Stimulated activated CD4-positive, alpha-beta T cell treated with anti-CD3 and anti-CD28 coated beads, Interleukin-15, amount 100 ng/mL, for 24 hours (primary cell): ENCODE results near the gene IL4R.
"Not testable (repeated sequence)": the region's sequence is repeated elsewhere in the genome, so short reads cannot be mapped to it uniquely, and the experiment has no call there.

Experiments used
- DNase-seq: peaks from one replicate; pipeline ENCODE4 v3.0.0-alpha.2; 2020

IL4R gene

GRCh38 chr16:27316038-27316680 lies 2.4 kb downstream of the IL4R start:
- no peak for DNase-seq

- no peak for DNase-seq
These were observed 3.5 kb downstream of the IL4R start for GRCh38 chr16:27317320-27317719.

- peak; percentile 70 for DNase-seq
These were observed 4.1 kb downstream of the IL4R start for GRCh38 chr16:27317738-27318391.

DNA sequence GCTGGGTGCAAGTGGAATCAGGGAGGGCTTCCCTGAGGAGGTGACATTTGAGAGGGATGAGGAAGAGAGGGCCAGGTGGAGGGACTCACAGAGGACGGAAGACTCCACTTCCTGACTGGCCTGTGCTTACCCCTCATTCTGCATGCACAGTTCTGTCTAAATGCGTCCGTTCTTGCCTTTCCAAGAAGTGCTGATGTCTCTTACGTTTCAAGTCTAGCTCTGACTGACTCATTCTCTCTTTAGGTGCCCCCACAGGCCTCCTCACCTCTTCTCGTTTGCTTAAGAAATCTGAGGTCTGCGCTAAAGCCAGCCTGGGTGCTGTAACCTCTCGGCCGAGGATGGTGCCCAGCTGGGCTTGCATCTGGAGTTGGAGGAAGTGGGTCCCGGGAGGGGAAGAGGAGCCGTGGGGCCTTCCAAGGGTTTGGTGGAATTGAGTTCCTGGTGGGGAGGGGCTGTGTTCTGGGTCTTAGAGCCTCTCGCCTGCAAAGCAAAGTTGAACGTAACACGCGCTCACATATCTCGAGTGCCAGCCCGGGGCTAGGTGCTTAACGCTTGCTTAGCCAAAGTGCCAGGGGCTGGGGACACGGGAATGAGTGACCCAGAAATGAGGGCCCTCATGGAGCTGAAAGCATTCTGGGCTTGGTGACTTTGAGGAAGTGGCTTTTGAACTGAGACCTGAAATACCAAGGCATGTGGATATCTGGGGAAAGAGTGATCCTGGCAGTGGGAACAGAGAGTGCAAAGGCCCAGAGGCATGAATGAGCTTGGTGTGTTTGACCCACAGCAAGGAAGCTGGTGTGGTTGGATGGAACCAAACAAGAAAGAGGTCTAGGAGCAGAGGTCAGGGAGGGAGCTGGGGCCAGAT lies 4.8 kb downstream of the IL4R start:
- DNase-seq: peak; percentile 70

DNA sequence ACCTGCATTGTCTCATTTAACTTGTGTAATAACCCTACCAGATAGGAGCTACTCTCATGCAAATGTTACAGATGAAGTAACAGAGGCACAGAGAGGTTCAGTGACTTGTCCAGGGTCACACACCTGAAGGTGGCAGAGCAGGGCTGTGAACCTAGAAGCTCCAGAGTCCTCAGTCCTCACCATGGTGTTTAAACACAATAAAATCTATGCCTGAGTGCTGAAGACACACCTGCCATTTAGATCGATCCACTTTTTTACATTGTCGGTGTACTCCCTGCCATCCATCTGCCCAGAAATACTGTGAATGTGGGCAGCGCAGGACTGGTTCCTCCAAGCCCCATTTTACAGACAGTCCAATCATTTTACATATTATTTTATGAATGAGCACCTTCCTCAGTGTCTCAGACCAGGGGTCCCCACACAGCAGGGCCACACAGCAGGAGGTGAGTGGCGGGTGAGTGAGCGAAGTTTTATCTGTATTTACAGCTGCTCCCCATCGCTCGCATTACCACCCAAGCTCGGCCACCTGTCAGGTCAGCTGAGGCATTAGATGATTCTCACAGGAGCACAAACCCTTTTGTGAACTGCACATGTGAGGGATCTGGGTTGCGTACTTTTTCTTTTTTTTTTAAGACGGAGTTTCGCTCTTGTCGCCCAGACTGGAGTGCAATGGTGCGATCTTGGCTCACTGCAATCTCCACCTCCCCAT lies 5.6 kb downstream of the IL4R start:
- no peak for DNase-seq

- no peak for DNase-seq
These were observed 6.7 kb downstream of the IL4R start for GRCh38 chr16:27320261-27321012.

DNA sequence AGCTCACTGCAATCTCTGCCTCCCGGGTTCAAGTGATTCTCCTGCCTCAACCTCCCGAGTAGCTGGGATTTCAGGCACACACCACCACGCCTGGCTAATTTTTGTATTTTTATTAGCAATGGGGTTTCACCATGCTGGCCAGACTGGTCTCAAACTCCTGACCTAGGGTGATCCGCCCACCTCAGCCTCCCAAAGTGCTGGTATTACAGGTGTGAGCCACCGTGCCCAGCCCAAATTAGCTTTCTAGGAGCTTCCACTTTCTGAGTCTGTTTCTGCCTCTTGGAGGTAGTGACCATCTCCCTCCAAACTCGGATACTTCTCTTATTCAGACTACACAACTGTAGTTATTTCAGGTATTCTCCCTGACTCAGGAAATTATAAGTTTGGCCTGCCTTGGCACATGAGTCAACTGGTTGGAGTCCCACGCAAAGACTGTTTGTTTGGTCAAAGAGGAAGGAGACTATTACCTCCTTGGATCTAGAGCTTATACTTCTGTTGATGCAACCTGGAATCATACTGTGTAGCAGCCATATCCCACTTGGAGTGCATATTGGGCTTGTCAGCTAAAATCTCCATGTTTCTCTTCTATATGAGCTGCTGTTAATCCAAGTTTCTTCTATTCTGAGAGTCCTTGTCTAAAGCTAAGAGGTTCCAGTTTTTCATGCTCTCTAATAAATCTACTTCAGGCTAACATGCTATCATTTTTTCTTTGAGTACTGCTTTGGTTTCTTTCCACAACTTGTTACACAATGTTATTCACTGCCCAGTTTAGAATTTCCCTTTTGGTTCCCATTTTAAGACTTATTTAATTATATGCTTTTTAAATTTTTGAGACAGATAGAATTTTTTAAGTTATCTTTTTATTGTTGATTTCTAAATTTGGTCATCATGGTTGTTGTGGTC lies 7.5 kb downstream of the IL4R start:
- no peak for DNase-seq

DNA sequence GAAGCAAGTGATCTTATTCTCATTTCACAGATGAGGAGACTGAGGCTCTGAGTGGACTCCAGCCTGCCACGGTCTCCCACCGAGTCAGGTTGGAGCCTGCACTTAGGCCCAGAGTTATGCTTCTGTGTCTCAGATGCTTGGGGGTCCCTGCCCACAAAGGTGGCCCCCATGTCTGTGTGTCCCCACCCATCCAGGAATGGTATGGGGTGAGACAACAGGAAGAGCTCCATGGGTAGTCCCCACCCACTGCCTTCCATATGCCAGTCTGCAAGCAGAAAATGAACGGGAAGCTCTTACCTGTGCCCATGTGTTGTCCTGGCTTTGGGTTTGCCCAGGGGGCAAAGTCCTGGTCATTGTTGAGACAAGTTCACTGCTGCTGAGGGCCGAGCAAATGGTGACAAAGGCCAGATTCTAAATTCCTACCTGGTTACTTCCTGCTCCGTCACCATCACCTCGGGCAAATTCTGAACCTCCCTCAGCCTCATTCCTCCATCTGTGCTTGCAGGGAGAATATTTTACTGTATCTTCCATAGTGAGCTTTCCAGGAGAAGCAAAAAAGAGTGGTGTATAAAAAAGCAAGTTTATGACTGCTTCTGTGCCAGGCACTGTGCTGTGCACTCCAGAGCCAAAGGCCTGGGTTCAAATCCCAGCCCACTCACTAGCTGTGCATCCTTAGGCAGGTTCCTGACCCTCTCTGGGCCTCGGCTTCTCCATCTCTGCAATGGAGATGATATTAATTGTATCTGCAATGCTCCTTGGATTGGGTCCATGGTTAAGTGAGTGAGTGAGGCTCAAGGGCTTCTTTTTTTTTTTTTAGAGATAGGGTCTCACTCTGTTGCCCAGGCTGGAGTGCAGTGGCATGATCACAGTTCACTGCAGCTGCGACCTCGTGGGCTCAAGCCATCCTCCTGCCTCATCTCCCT lies 9.3 kb downstream of the IL4R start:
- DNase-seq: no peak

DNA sequence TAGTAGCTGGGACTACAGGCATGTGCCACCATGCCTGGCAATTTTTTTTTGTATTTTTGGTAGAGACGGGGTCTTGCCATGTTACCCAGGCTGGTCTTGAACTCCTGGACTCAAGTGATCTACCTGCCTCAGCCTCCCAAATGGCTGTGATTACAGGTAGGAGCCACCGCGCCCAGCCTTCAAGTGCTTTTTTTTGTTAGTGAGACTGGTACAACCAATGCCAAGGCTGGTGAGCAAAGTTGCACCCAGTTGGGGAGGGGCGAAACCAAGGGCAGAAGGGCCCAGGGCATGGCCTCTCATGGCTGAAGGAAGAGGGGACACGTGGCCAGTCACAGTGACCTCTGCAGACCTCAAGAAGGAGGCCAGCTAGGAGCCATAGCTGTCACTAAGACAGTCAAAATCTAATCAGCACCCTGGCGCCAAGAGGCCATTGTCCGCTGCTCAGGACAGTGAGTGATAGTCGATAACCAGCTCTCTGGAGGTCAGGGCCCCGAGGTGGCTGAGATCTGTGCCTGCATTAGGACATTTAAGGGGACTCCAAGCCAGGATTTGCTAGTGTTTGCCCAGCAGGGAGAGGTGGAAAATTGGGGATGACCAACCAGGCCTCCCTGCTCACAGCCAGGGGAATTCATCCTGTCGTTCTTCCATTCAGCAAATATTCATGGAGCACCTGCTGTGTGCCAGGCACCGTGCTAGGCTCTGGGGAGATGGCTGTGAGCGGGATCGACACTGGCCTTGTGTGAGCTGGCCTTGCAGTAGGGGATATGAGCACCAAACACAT lies 10.2 kb downstream of the IL4R start:
- no peak for DNase-seq

- no peak for DNase-seq
These were observed 11.1 kb downstream of the IL4R start for GRCh38 chr16:27324851-27325301.

GRCh38 chr16:27325736-27326135 lies 12.0 kb downstream of the IL4R start:
- no peak for DNase-seq

DNA sequence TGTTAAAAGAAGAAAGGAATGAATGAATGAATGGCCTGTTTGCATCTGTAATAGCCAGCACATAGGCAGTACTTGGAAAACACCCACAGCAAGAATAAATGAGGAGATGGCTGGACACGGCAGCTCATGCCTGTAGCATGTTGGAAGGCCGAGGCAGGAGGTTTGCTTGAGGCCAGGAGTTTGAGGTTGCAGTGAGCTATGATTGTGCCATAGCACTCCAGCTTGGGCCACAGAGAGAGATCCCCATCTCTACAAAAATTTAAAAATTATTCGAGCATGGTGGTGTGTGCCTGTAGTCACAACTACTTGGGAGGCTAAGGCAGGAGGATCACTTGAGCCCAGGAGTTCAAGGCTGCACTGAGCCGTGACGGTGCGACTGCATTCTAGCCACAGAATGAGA lies 12.5 kb downstream of the IL4R start:
- no peak for DNase-seq

- peak; percentile 67 for DNase-seq
These were observed 13.2 kb downstream of the IL4R start for GRCh38 chr16:27326738-27327585.

DNA sequence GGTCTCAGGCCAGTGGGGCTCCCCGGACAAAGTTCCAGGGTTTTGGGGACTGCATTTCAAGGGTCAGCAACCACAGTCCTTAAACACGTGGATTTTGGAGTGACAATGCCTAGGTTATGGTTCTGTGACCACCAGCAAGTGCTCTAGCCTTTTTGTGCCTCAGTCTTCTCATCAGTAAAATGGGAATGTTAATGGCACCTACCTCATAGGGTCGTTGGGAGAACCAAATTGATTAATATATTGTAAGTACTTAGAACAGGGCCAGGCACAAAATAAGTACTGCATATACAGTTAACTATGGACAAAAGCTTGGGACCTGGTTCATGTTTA lies 13.8 kb downstream of the IL4R start:
- DNase-seq: no peak

DNA sequence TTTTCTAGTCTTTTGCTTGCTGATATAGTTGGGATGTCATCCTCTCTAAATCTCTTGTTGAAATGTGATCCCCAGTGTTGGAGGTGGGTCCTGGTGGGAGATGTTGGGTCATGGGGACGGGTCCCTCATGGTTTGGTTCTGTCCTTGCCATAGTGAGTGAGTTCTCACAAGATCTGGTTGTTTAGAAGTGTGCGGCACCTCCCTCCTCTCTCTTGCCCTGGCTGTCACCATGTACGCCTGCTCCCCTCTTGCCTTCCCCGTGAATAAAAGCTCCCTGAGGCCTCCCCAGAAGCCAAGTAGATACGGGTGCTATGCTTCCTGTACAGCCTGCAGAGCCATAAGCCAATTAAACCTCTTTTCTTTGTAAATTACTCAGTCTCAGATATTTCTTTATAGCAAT lies 15.2 kb downstream of the IL4R start:
- no peak for DNase-seq

DNA sequence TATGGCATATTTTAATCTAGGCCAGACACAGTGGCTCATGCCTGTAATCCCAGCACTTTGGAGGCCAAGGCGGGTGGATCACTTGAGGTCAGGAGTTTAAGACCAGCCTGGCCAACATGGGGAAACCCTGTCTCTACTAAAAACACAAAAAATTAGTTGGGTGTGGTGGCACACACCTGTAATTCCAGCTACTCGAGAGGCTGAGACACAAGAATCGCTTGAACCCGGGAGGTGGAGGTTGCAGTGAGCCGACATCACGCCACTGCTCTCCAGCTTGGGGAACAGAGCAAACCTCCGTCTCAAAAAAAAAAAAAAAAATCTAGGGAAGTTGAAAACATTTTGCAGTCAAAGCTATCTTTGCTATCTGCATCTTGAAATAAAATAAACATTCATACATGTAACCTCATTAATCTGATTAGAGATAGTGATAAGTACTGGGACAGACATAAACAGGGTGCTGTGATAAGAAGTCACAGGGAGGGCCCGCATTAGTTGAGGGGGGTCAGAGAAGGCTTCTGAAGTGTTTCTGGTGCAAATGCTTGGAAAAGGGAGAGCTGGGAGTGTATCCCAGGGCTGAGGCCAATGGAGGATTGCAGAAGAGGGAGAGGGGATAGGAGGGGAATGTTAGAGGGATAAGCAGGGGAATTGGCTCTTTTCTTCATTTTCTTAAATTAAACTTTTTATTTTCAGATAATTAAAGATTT lies 15.8 kb downstream of the IL4R start:
- DNase-seq: not testable (repeated sequence)

DNA sequence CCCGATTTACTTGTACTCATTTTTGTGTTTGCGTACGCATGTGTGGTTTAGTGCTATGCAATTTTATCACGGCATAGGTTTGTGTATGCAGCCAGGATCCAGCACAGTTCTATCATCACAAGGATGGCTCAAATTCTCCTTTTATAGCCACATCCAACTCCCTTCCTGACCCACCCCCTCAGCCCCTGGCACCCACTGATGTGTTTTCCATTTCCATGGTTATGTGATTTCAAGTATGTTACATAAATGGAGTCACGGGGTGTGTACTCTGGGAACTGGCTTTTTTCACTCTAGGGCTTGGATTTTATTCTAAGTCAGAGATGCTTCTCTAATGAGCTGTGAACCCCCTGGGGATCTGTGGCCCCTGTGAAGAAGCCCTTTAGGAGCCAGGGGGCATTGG lies 16.8 kb downstream of the IL4R start:
- no peak for DNase-seq

DNA sequence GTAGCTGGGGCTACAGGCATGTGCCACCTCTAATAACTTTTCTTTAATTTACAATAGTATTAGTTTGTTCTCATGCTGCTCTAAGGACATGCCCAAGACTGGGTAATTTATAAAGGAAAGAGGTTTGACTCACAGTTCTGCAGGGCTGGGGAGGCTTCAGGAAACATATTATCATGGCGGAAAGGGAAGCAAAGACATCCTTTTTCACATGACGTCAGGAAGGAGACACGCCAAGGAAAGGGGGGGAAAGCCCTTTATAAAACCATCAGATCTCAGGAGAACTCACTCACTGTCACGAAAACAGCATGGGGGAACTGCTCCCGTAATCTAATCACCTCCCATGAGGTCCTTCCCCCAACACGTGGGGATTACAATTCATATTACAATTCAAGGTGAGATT lies 18.3 kb downstream of the IL4R start:
- no peak for DNase-seq
